Measurements from ENCODE around the gene CHN2. TPM values are rescaled to one million over a fixed set of nuclear protein-coding genes. Genes with fewer than 3 reads are reported as not detected.

Gene CHN2
- total RNA-seq, 1 experiment from 2014 or later, result 5.1 TPM

DNA sequence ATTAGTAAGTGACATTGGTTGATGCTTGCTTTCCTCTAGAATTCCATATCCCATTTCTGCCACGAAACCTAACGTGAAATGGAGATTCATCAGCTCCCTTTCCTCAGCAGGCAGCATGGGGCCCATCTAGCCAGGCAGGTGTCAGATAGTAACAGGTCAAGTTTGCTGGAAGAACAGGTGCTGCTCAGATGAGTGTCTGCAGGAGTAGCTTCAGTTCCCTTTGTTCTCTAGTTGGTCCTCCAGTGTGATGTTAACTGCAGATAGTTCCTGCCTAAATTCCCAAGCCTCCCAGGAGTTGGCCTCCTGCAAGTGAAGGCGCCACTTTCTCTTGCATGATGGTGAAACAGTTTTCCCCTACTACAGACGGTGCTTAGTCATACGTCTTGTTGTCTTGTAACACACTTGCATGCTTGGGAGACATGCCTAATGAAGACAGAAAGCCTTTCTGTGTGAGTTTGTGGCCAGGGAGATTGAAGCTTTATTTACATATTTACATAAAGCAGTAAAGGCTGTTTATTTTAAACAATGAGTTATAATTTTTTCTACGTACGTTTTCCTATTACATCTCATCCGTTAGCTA, 175.4 kb downstream of the CHN2 start:
- no peak for TF ChIP-seq CTCF (IDR thresholded peaks at IDR 0.05; ENCODE audit: unreplicated experiment)
- BruUV-seq (replicated peaks), result no TSS peak
- peaks cover 13% of the 10 kb centered on the region for H3K4me1 Mint-ChIP-seq (ENCODE audit: insufficient read depth, unreplicated experiment)
- no peaks in the 10 kb centered on the region for H3K9me3 Mint-ChIP-seq (ENCODE audit: unreplicated experiment)
- ChIA-PET CTCF (interaction anchor here (0.7 to 1.5 kb wide), 8 partner anchors 9 to 443 kb away, joined by 3 to 7 read pairs (median 3); no protein-coding TSS in a partner anchor), POLR2A (interaction anchor here (1.0 to 1.6 kb wide), 8 partner anchors 10 to 256 kb away, joined by 3 to 5 read pairs (median 4); no protein-coding TSS in a partner anchor)
- H3K36me3 Mint-ChIP-seq (ENCODE audit: insufficient read depth, unreplicated experiment), result no peaks in the 10 kb centered on the region
- peak; percentile 39 for DNase-seq (ENCODE audit: unreplicated experiment)
- H3K27ac Mint-ChIP-seq (ENCODE audit: low read depth, unreplicated experiment), result no peak overlapping the region
- no peaks in the 10 kb centered on the region for H3K27me3 Mint-ChIP-seq (ENCODE audit: insufficient read depth, unreplicated experiment)
- no peak overlapping the region for H3K4me3 Mint-ChIP-seq (ENCODE audit: unreplicated experiment)
- intact Hi-C loops (cut with micrococcal nuclease), result no loop called here

GRCh38 chr7:29370531-29371314, 176.1 kb downstream of the CHN2 start:
- no peak for TF ChIP-seq CTCF (IDR thresholded peaks at IDR 0.05; ENCODE audit: unreplicated experiment)
- H3K27ac Mint-ChIP-seq (ENCODE audit: low read depth, unreplicated experiment), result no peak overlapping the region
- intact Hi-C loops (cut with micrococcal nuclease), result no loop called here
- ChIA-PET CTCF (interaction anchor here (0.6 to 1.5 kb wide), 11 partner anchors 10 to 444 kb away, joined by 3 to 7 read pairs (median 4); no protein-coding TSS in a partner anchor), POLR2A (interaction anchor here (0.6 to 1.6 kb wide), 9 partner anchors 10 to 257 kb away, joined by 3 to 5 read pairs (median 4); no protein-coding TSS in a partner anchor)
- no peaks in the 10 kb centered on the region for H3K27me3 Mint-ChIP-seq (ENCODE audit: insufficient read depth, unreplicated experiment)
- H3K4me1 Mint-ChIP-seq (ENCODE audit: insufficient read depth, unreplicated experiment), result peaks cover 13% of the 10 kb centered on the region
- no peaks in the 10 kb centered on the region for H3K9me3 Mint-ChIP-seq (ENCODE audit: unreplicated experiment)
- BruUV-seq (replicated peaks), result no TSS peak
- no peak overlapping the region for H3K4me3 Mint-ChIP-seq (ENCODE audit: unreplicated experiment)
- H3K36me3 Mint-ChIP-seq (ENCODE audit: insufficient read depth, unreplicated experiment), result no peaks in the 10 kb centered on the region
- DNase-seq (ENCODE audit: unreplicated experiment), result peak; percentile 70

- ChIA-PET POLR2A (interaction anchor here (1.4 to 1.6 kb wide), 2 partner anchors 21 to 22 kb away, joined by 4 read pairs; no protein-coding TSS in a partner anchor), CTCF (interaction anchor here (1.0 to 1.5 kb wide), 4 partner anchors 10 to 258 kb away, joined by 3 to 7 read pairs (median 4); no protein-coding TSS in a partner anchor)
- Mint-ChIP-seq H3K27me3 (ENCODE audit: insufficient read depth, unreplicated experiment) (no peaks in the 10 kb centered on the region), H3K27ac (ENCODE audit: low read depth, unreplicated experiment) (no peak overlapping the region), H3K9me3 (ENCODE audit: unreplicated experiment) (no peaks in the 10 kb centered on the region), H3K36me3 (ENCODE audit: insufficient read depth, unreplicated experiment) (no peaks in the 10 kb centered on the region), H3K4me3 (ENCODE audit: unreplicated experiment) (no peak overlapping the region), H3K4me1 (ENCODE audit: insufficient read depth, unreplicated experiment) (peaks cover 19% of the 10 kb centered on the region)
- TF ChIP-seq CTCF (IDR thresholded peaks at IDR 0.05; ENCODE audit: unreplicated experiment), result no peak
- intact Hi-C loops (cut with micrococcal nuclease), result no loop called here
- DNase-seq (ENCODE audit: unreplicated experiment), result no peak
- BruUV-seq (replicated peaks), result no TSS peak
Observed at GRCh38 chr7:29371472-29371871, 176.9 kb downstream of the CHN2 start.
